Naive thymus-derived CD8-positive, alpha-beta T cell (primary cell): ENCODE measurements around the gene ZSCAN4. TPM values are rescaled to one million over a fixed set of nuclear protein-coding genes. Genes with fewer than 3 reads are reported as not detected.

ENCODE experiments used
- ATAC-seq, 2 donors: fragments of 150-1000 bp; cut with Tn5 transposase in 1 of 2; sonication (Bioruptor Pico), chemical (Tn5 transposase) in 1 of 2; 1 replicate in 1 of 2; 2 replicates in 1 of 2; pipeline ENCODE4 v1.10.0; 2021; ENCODE audit warnings: mild to moderate bottlenecking in 2 of 2, moderate library complexity in 2 of 2
- POLR2A ChIA-PET: fragments of 350-600 bp; sonication (Branson Sonifier 250); formaldehyde crosslinking; loops from one replicate; lab custom pipeline; 2021; ENCODE audit warnings: antibody characterized with exemption; lab: Charles Lee
- DNase-seq, 10 donors: peaks; one replicate each; pipeline versions ENCODE4 v3.0.0 to v3.0.0-alpha.2; 2020 to 2022
- H3K27ac Mint-ChIP-seq, 10 donors: one replicate each; pipeline ENCODE4 v1.8.0; 2020 to 2022; ENCODE audit warnings: mild to moderate bottlenecking in 10 of 10, mixed read lengths in 10 of 10, moderate library complexity in 4 of 10, inconsistent platforms in 1 of 10
- H3K27me3 Mint-ChIP-seq, 5 donors: one replicate each; pipeline ENCODE4 v1.8.0; 2021 to 2022; ENCODE audit warnings: mixed read lengths in 5 of 5
- H3K36me3 Mint-ChIP-seq, 3 donors: one replicate each; pipeline ENCODE4 v1.8.0; 2020 to 2022; ENCODE audit warnings: mixed read lengths in 3 of 3, mild to moderate bottlenecking in 2 of 3, inconsistent platforms in 1 of 3
- H3K4me1 Mint-ChIP-seq, 4 donors: one replicate each; pipeline ENCODE4 v1.8.0; 2021 to 2022; ENCODE audit warnings: mixed read lengths in 4 of 4
- H3K4me3 Mint-ChIP-seq, 10 donors: one replicate each; pipeline ENCODE4 v1.8.0; 2020 to 2022; ENCODE audit warnings: mild to moderate bottlenecking in 10 of 10, mixed read lengths in 10 of 10, moderate library complexity in 6 of 10, inconsistent platforms in 1 of 10
- H3K9me3 Mint-ChIP-seq, 9 donors: one replicate each; pipeline ENCODE4 v1.8.0; 2020 to 2022; ENCODE audit warnings: mixed read lengths in 9 of 9, mild to moderate bottlenecking in 3 of 9, inconsistent platforms in 1 of 9, moderate library complexity in 1 of 9
- polyA plus RNA-seq, 3 donors: library from polyadenylated mRNA; unstranded; fragments of 300-500 nt; fragmentation: Illumina TruSeq; gene quantifications; one replicate each; pipeline ENCODE4 v1.2.3, GENCODE V29; 2021
- total RNA-seq, 8 experiments: library from RNA in 2 of 8; stranded (reverse) in 2 of 8; gene quantifications; one replicate each; pipeline ENCODE4 v1.2.3 and lab custom pipeline; 2021 to 2026

ZSCAN4 gene
- total and polyA plus RNA-seq, 5 experiments from 2014 or later: not detected

GRCh38 chr19:57653689-57654088 is 15.0 kb upstream of the ZSCAN4 start:
- H3K27me3 Mint-ChIP-seq: peaks cover 27 to 54% (median 38%) of the 10 kb centered on the region in 5 donors
- POLR2A ChIA-PET: no interaction called here

GRCh38 chr19:57655443-57655842 is 13.3 kb upstream of the ZSCAN4 start:
- no peak for DNase-seq
- no peak for ATAC-seq
- peaks cover 35 to 83% (median 55%) of the 10 kb centered on the region in 9 donors for H3K9me3 Mint-ChIP-seq
- H3K27me3 Mint-ChIP-seq: peaks cover 31 to 69% (median 45%) of the 10 kb centered on the region in 5 donors
- no peak overlapping the region for H3K4me3 Mint-ChIP-seq
- H3K27ac Mint-ChIP-seq: no peak overlapping the region
- H3K36me3 Mint-ChIP-seq: peaks cover 12 to 67% (median 47%) of the 10 kb centered on the region in 3 donors
- POLR2A ChIA-PET: interaction anchor here (0.6 kb wide), 1 partner anchor 199 kb away, joined by 4 read pairs; the partner anchor contains the start of gene VN1R1
- H3K4me1 Mint-ChIP-seq: peaks cover 0 to 8% (median 5%) of the 10 kb centered on the region in 4 donors

More at GRCh38 chr19:57653689-57654088, 15.0 kb upstream of the ZSCAN4 start:
- Mint-ChIP-seq H3K27ac (no peak overlapping the region), H3K36me3 (peaks cover 15 to 72% (median 54%) of the 10 kb centered on the region in 3 donors), H3K4me1 (peaks cover 0 to 8% (median 5%) of the 10 kb centered on the region in 4 donors), H3K9me3 (peaks cover 35 to 85% (median 59%) of the 10 kb centered on the region in 9 donors), H3K4me3 (no peak overlapping the region)
- DNase-seq (no peak), ATAC-seq (no peak)

- Mint-ChIP-seq H3K27me3 (peaks cover 36 to 77% (median 52%) of the 10 kb centered on the region in 5 donors), H3K4me3 (no peak overlapping the region), H3K4me1 (peaks cover 0 to 6% (median 4%) of the 10 kb centered on the region in 4 donors), H3K9me3 (peaks cover 33 to 85% (median 52%) of the 10 kb centered on the region in 9 donors), H3K27ac (no peak overlapping the region), H3K36me3 (peaks cover 12 to 74% (median 48%) of the 10 kb centered on the region in 3 donors)
- ATAC-seq (no peak), DNase-seq (no peak)
- POLR2A ChIA-PET: interaction anchor here (0.6 kb wide), 1 partner anchor 200 kb away, joined by 4 read pairs; the partner anchor contains the start of gene VN1R1
Observed at GRCh38 chr19:57656346-57656745, 12.4 kb upstream of the ZSCAN4 start.

GRCh38 chr19:57664269-57665127 is 4.2 kb upstream of the ZSCAN4 start:
- POLR2A ChIA-PET: interaction anchor here (0.6 to 2.5 kb wide), 3 partner anchors 32 to 179 kb away, joined by 5 to 8 read pairs (median 7); partner anchors contain the start of genes ZNF211 and ZNF671
- H3K27ac Mint-ChIP-seq: peak overlapping the region in 1 of 10 donors; percentile 33
- peaks cover 3 to 11% (median 6%) of the 10 kb centered on the region in 4 donors for H3K4me1 Mint-ChIP-seq
- ATAC-seq (peak; percentile 48 to 81), DNase-seq (peak in 2 of 10 donors; percentile 13 to 20)
- H3K36me3 Mint-ChIP-seq: peaks cover 3 to 15% (median 14%) of the 10 kb centered on the region in 3 donors
- H3K9me3 Mint-ChIP-seq: peaks cover 0 to 34% (median 12%) of the 10 kb centered on the region in 9 donors
- peaks cover 23 to 63% (median 40%) of the 10 kb centered on the region in 5 donors for H3K27me3 Mint-ChIP-seq
- H3K4me3 Mint-ChIP-seq: peak overlapping the region; percentile 47 to 93 (median 76)

GRCh38 chr19:57665261-57665806 is 3.4 kb upstream of the ZSCAN4 start:
- Mint-ChIP-seq H3K27ac (no peak overlapping the region), H3K4me1 (peaks cover 3 to 11% (median 6%) of the 10 kb centered on the region in 4 donors), H3K9me3 (peaks cover 0 to 39% (median 9%) of the 10 kb centered on the region in 9 donors), H3K36me3 (peaks cover 3 to 15% (median 14%) of the 10 kb centered on the region in 3 donors), H3K27me3 (peaks cover 21 to 57% (median 35%) of the 10 kb centered on the region in 5 donors), H3K4me3 (peak overlapping the region in 8 of 10 donors; percentile 36 to 84 (median 62))
- DNase-seq (no peak), ATAC-seq (no peak)
- POLR2A ChIA-PET: interaction anchor here (0.6 to 2.5 kb wide), 3 partner anchors 32 to 178 kb away, joined by 3 to 8 read pairs (median 7); partner anchors contain the start of gene ZNF211

GRCh38 chr19:57667228-57667627 is 1.5 kb upstream of the ZSCAN4 start:
- no peak overlapping the region for H3K27ac Mint-ChIP-seq
- H3K4me3 Mint-ChIP-seq: no peak overlapping the region
- ATAC-seq: no peak
- POLR2A ChIA-PET: no interaction called here
- H3K4me1 Mint-ChIP-seq: peaks cover 3 to 11% (median 6%) of the 10 kb centered on the region in 4 donors
- H3K27me3 Mint-ChIP-seq: peaks cover 20 to 51% (median 38%) of the 10 kb centered on the region in 5 donors
- peaks cover 0 to 47% (median 19%) of the 10 kb centered on the region in 9 donors for H3K9me3 Mint-ChIP-seq
- H3K36me3 Mint-ChIP-seq: peaks cover 7 to 11% (median 11%) of the 10 kb centered on the region in 3 donors
- DNase-seq: no peak

GRCh38 chr19:57671124-57671895 is 2.6 kb downstream of the ZSCAN4 start:
- POLR2A ChIA-PET: no interaction called here
- Mint-ChIP-seq H3K4me3 (no peak overlapping the region), H3K27ac (no peak overlapping the region), H3K4me1 (no peaks in the 10 kb centered on the region), H3K9me3 (peaks cover 0 to 75% (median 23%) of the 10 kb centered on the region in 9 donors), H3K27me3 (peaks cover 18 to 38% (median 28%) of the 10 kb centered on the region in 5 donors), H3K36me3 (peaks cover 4 to 24% (median 13%) of the 10 kb centered on the region in 3 donors)
- ATAC-seq: no peak
- DNase-seq: no peak

- POLR2A ChIA-PET: interaction anchor here (0.7 kb wide), 1 partner anchor 583 kb away, joined by 3 read pairs; no protein-coding TSS in a partner anchor
- ATAC-seq: no peak
- no peak for DNase-seq
- H3K27me3 Mint-ChIP-seq: peaks cover 16 to 41% (median 30%) of the 10 kb centered on the region in 5 donors
- no peaks in the 10 kb centered on the region for H3K4me1 Mint-ChIP-seq
- no peak overlapping the region for H3K27ac Mint-ChIP-seq
- peaks cover 4 to 34% (median 22%) of the 10 kb centered on the region in 3 donors for H3K36me3 Mint-ChIP-seq
- peaks cover 0 to 79% (median 33%) of the 10 kb centered on the region in 9 donors for H3K9me3 Mint-ChIP-seq
- no peak overlapping the region for H3K4me3 Mint-ChIP-seq
Observed at GRCh38 chr19:57672466-57672865, 3.7 kb downstream of the ZSCAN4 start.

GRCh38 chr19:57675881-57676280 is 7.1 kb downstream of the ZSCAN4 start:
- DNase-seq (no peak), ATAC-seq (no peak)
- Mint-ChIP-seq H3K27ac (no peak overlapping the region), H3K36me3 (peaks cover 4 to 37% (median 25%) of the 10 kb centered on the region in 3 donors), H3K27me3 (peaks cover 14 to 32% (median 26%) of the 10 kb centered on the region in 5 donors), H3K9me3 (peaks cover 0 to 69% (median 29%) of the 10 kb centered on the region in 9 donors), H3K4me1 (peaks cover 0 to 4% (median 0%) of the 10 kb centered on the region in 4 donors), H3K4me3 (no peak overlapping the region)
- POLR2A ChIA-PET: no interaction called here

GRCh38 chr19:57682226-57682766 is 13.6 kb downstream of the ZSCAN4 start:
- POLR2A ChIA-PET: interaction anchor here (1.0 to 2.3 kb wide), 15 partner anchors 8 to 596 kb away, joined by 3 to 29 read pairs (median 6); partner anchors contain the start of genes ZNF134, ZNF154, ZNF211 and ZNF548
- Mint-ChIP-seq H3K9me3 (peaks cover 30 to 85% (median 62%) of the 10 kb centered on the region in 9 donors), H3K4me3 (peak overlapping the region; percentile 96 to 99 (median 98))

GRCh38 chr19:57686727-57687126 is 18.0 kb downstream of the ZSCAN4 start:
- no peak overlapping the region for H3K27ac Mint-ChIP-seq
- peaks cover 24 to 35% (median 32%) of the 10 kb centered on the region in 4 donors for H3K4me1 Mint-ChIP-seq
- POLR2A ChIA-PET: no interaction called here
- peaks cover 72 to 91% (median 79%) of the 10 kb centered on the region in 3 donors for H3K36me3 Mint-ChIP-seq
- ATAC-seq (no peak), DNase-seq (no peak)
- H3K4me3 Mint-ChIP-seq: no peak overlapping the region
- H3K9me3 Mint-ChIP-seq: peaks cover 28 to 98% (median 59%) of the 10 kb centered on the region in 9 donors
- peaks cover 0 to 2% (median 0%) of the 10 kb centered on the region in 5 donors for H3K27me3 Mint-ChIP-seq

More at GRCh38 chr19:57682226-57682766, 13.6 kb downstream of the ZSCAN4 start:
- peaks cover 52 to 66% (median 64%) of the 10 kb centered on the region in 3 donors for H3K36me3 Mint-ChIP-seq
- H3K27ac Mint-ChIP-seq: peak overlapping the region; percentile 94 to 99 (median 98)
- H3K27me3 Mint-ChIP-seq: peaks cover 3 to 14% (median 5%) of the 10 kb centered on the region in 5 donors
- peaks cover 26 to 41% (median 38%) of the 10 kb centered on the region in 4 donors for H3K4me1 Mint-ChIP-seq
- no peak for ATAC-seq
- no peak for DNase-seq
